Astrocyte (in vitro differentiated cells and primary cell): ENCODE data around the gene ZNF502. TPM values are rescaled to one million over a fixed set of nuclear protein-coding genes. Genes with fewer than 3 reads are reported as not detected.

Experiments
- DNase-seq: peaks from one replicate; pipeline ENCODE4 v3.0.0-alpha.2; 2010; ENCODE audit warnings: low read depth
- FAIRE-seq: peaks from 2 replicates; lab custom pipeline; 2011; peaks lifted over from hg19 to GRCh38; lab: Jason Lieb, UNC
- H2AFZ ChIP-seq: 2 replicates; pipeline ENCODE4 v1.6.0; 2012; ENCODE audit warnings: low read depth, low read length, inconsistent platforms
- H3K27ac ChIP-seq: 2 replicates; pipeline ENCODE4 v1.5.1; 2011; ENCODE audit warnings: low read depth, low read length, inconsistent platforms
- H3K27me3 ChIP-seq: 2 replicates; pipeline ENCODE4 v1.6.0; 2011; ENCODE audit warnings: low read length, inconsistent platforms; ENCODE audit not compliant: insufficient read depth
- H3K36me3 ChIP-seq: 2 replicates; pipeline ENCODE4 v1.5.1; 2011; ENCODE audit warnings: low read length, inconsistent platforms; ENCODE audit not compliant: insufficient read depth
- H3K4me1 ChIP-seq: 2 replicates; pipeline ENCODE4 v1.5.1; 2011; ENCODE audit warnings: low read length, inconsistent platforms; ENCODE audit not compliant: insufficient read depth
- H3K4me2 ChIP-seq: 2 replicates; pipeline ENCODE4 v1.6.0; 2012; ENCODE audit warnings: low read length, inconsistent platforms
- H3K4me3 ChIP-seq: 2 replicates; pipeline ENCODE4 v1.5.1; 2011; ENCODE audit warnings: low read depth, mild to moderate bottlenecking, low read length, inconsistent platforms; ENCODE audit not compliant: insufficient read depth
- H3K79me2 ChIP-seq: 2 replicates; pipeline ENCODE4 v1.6.0; 2012; ENCODE audit warnings: mild to moderate bottlenecking, low read length, inconsistent platforms; ENCODE audit not compliant: insufficient read depth
- H3K9ac ChIP-seq: 2 replicates; pipeline ENCODE4 v1.6.0; 2012; ENCODE audit warnings: mild to moderate bottlenecking, low read length, inconsistent platforms
- H3K9me3 ChIP-seq: 2 replicates; pipeline ENCODE4 v1.5.1; 2012; ENCODE audit warnings: low read depth, mild to moderate bottlenecking, low read length, inconsistent platforms; ENCODE audit not compliant: insufficient read depth
- H4K20me1 ChIP-seq: 2 replicates; pipeline ENCODE4 v1.6.0; 2012; ENCODE audit warnings: low read length, inconsistent platforms; ENCODE audit not compliant: insufficient read depth
- H3K27ac Mint-ChIP-seq: one replicate; pipeline ENCODE4 v1.8.0; 2021; ENCODE audit warnings: mild to moderate bottlenecking, mixed read lengths; ENCODE audit not compliant: unreplicated experiment
- H3K27me3 Mint-ChIP-seq: one replicate; pipeline ENCODE4 v1.8.0; 2021; ENCODE audit warnings: low read depth, mixed read lengths; ENCODE audit not compliant: unreplicated experiment
- H3K36me3 Mint-ChIP-seq: one replicate; pipeline ENCODE4 v1.8.0; 2021; ENCODE audit warnings: low read depth, mixed read lengths; ENCODE audit not compliant: unreplicated experiment
- H3K4me1 Mint-ChIP-seq: one replicate; pipeline ENCODE4 v1.8.0; 2021; ENCODE audit warnings: low read depth, mixed read lengths; ENCODE audit not compliant: unreplicated experiment
- H3K4me3 Mint-ChIP-seq: one replicate; pipeline ENCODE4 v1.8.0; 2021; ENCODE audit warnings: mild to moderate bottlenecking, moderate library complexity, mixed read lengths; ENCODE audit not compliant: unreplicated experiment
- H3K9me3 Mint-ChIP-seq: one replicate; pipeline ENCODE4 v1.8.0; 2021; ENCODE audit warnings: mild to moderate bottlenecking, mixed read lengths; ENCODE audit not compliant: unreplicated experiment
- CTCF ChIP-seq: IDR thresholded peaks from 2 replicates; pipeline ENCODE4 v1.5.1; 2011; ENCODE audit warnings: low read depth, mild to moderate bottlenecking, inconsistent platforms, low read length, moderate library complexity; ENCODE audit not compliant: insufficient read depth
- EZH2 ChIP-seq: IDR thresholded peaks from 2 replicates; pipeline ENCODE4 v1.6.1; 2012; ENCODE audit warnings: mild to moderate bottlenecking, low read length, inconsistent platforms; ENCODE audit not compliant: insufficient read depth
- total RNA-seq: library from RNA; stranded (reverse); gene quantifications from 2 replicates; pipeline ENCODE4 v1.2.1, GENCODE V29; 2021

ZNF502 gene
- total RNA-seq, 1 donor from 2014 or later, result 1.9 TPM

GRCh38 chr3:44771424-44772098 is 59.1 kb downstream of the ZNF502 start:
- peaks cover 40% of the 10 kb centered on the region for H3K79me2 ChIP-seq
- Mint-ChIP-seq H3K36me3 (peaks cover 3% of the 10 kb centered on the region), H3K4me1 (no peaks in the 10 kb centered on the region), H3K27ac (no peak overlapping the region), H3K9me3 (peaks cover 9% of the 10 kb centered on the region), H3K4me3 (no peak overlapping the region), H3K27me3 (no peaks in the 10 kb centered on the region)
- no peaks in the 10 kb centered on the region for H4K20me1 ChIP-seq
- DNase-seq (no peak), FAIRE-seq (no peak)
- H3K4me1 ChIP-seq, result no peaks in the 10 kb centered on the region
- H3K4me2 ChIP-seq, result no peak overlapping the region
- no peak overlapping the region for H3K27ac ChIP-seq
- peaks cover 3% of the 10 kb centered on the region for H3K36me3 ChIP-seq
- H3K27me3 ChIP-seq, result no peaks in the 10 kb centered on the region
- H3K9me3 ChIP-seq, result peaks cover 16% of the 10 kb centered on the region
- TF ChIP-seq CTCF (no peak), EZH2 (no peak)
- H3K9ac ChIP-seq, result no peak overlapping the region
- no peak overlapping the region for H3K4me3 ChIP-seq
- no peak overlapping the region for H2AFZ ChIP-seq

GRCh38 chr3:44772099-44772442 is 59.6 kb downstream of the ZNF502 start:
- Histone ChIP-seq H3K36me3 (peaks cover 4% of the 10 kb centered on the region), H3K4me1 (no peaks in the 10 kb centered on the region), H3K4me3 (no peak overlapping the region), H3K27me3 (no peaks in the 10 kb centered on the region), H3K9ac (no peak overlapping the region), H3K79me2 (peaks cover 39% of the 10 kb centered on the region), H4K20me1 (no peaks in the 10 kb centered on the region), H2AFZ (no peak overlapping the region), H3K4me2 (no peak overlapping the region), H3K27ac (no peak overlapping the region), H3K9me3 (peaks cover 16% of the 10 kb centered on the region)
- Mint-ChIP-seq H3K27ac (no peak overlapping the region), H3K4me1 (no peaks in the 10 kb centered on the region), H3K27me3 (no peaks in the 10 kb centered on the region), H3K4me3 (no peak overlapping the region), H3K36me3 (peaks cover 3% of the 10 kb centered on the region), H3K9me3 (peaks cover 9% of the 10 kb centered on the region)
- TF ChIP-seq CTCF (no peak), EZH2 (no peak)
- no peak for FAIRE-seq
- DNase-seq, result no peak

Other genes starting within 250 kb of the ZNF502 start
- gene ZNF445, start 235.0 kb upstream of the ZNF502 start, total RNA-seq, result 20.9 and 21.3 TPM in 2 replicates
- 4.8 and 5.7 TPM in 2 replicates for gene ZKSCAN7, start 157.5 kb upstream of the ZNF502 start, total RNA-seq
- gene ZNF660, start 127.7 kb upstream of the ZNF502 start, total RNA-seq, result 5.5 and 6.7 TPM in 2 replicates
- gene ZNF197, start 87.6 kb upstream of the ZNF502 start, total RNA-seq, result 20.4 and 23.6 TPM in 2 replicates
- 14.5 and 16.8 TPM in 2 replicates for gene ZNF35, start 63.9 kb upstream of the ZNF502 start, total RNA-seq
- 1.2 and 2.2 TPM in 2 replicates for gene ZNF501, start 17.0 kb downstream of the ZNF502 start, total RNA-seq
- 17.8 and 19.5 TPM in 2 replicates for gene KIAA1143, start 49.0 kb downstream of the ZNF502 start, total RNA-seq
- 0.82 and 1.5 TPM in 2 replicates for gene KIF15, start 49.1 kb downstream of the ZNF502 start, total RNA-seq
- gene TMEM42, start 149.3 kb downstream of the ZNF502 start, total RNA-seq, result 6.9 and 7.9 TPM in 2 replicates
- 0.18 TPM in 1 of 2 replicates, not detected in the other for gene TGM4, start 161.9 kb downstream of the ZNF502 start, total RNA-seq